Panc1 (cell line): ENCODE results near the gene SEL1L3. TPM values are rescaled to one million over a fixed set of nuclear protein-coding genes. Genes with fewer than 3 reads are reported as not detected.

Experiments used
- ATAC-seq: fragments of 200-7000 bp; cut with Tn5 transposase; 2 replicates; pipeline ENCODE4 v1.9.1; 2020; ENCODE audit warnings: mild to moderate bottlenecking, moderate library complexity
- BruUV-seq: library from RNA; stranded (reverse); fragments of 400-500 nt; replicated peaks from 2 replicates; lab custom pipeline; 2021; lab: Mats Ljungman, UMichigan
- CTCF ChIA-PET: fragments of 300-600 bp; sonication (Branson Sonifier 250); formaldehyde crosslinking; loops from one replicate; lab custom pipeline; 2022; ENCODE audit warnings: antibody characterized with exemption; lab: Charles Lee
- POLR2A ChIA-PET: fragments of 300-600 bp; sonication (Branson Sonifier 250); formaldehyde crosslinking; loops from one replicate; lab custom pipeline; 2022; ENCODE audit warnings: antibody characterized with exemption; lab: Charles Lee
- DNase-seq: peaks from one replicate; pipeline ENCODE4 v3.0.0-alpha.2; 2010; ENCODE audit warnings: low read depth, low spot score
- H3K27ac ChIP-seq: 2 replicates; pipeline ENCODE4 v1.5.1; 2011; ENCODE audit warnings: mild to moderate bottlenecking, low read length, inconsistent platforms
- H3K27me3 ChIP-seq: fragments of 200-500 bp; sonication (Bioruptor generic); 2 replicates; pipeline ENCODE4 v1.6.0; 2014; ENCODE audit warnings: low read length, inconsistent platforms; ENCODE audit not compliant: control insufficient read depth, insufficient read depth
- H3K36me3 ChIP-seq: fragments of 200-500 bp; sonication (Bioruptor generic); 2 replicates; pipeline ENCODE4 v1.5.1; 2014; ENCODE audit warnings: inconsistent platforms, mild to moderate bottlenecking, low read length, moderate library complexity; ENCODE audit not compliant: control insufficient read depth, insufficient read depth
- H3K4me1 ChIP-seq: 2 replicates; pipeline ENCODE4 v1.5.1; 2011; ENCODE audit warnings: inconsistent platforms, mild to moderate bottlenecking, low read length, moderate library complexity; ENCODE audit not compliant: control insufficient read depth, insufficient read depth
- H3K4me3 ChIP-seq, 2 experiments: 2 replicates each; pipeline ENCODE4 v1.5.1; 2011 to 2012; ENCODE audit warnings: low read depth in 2 of 2, low read length in 2 of 2, mild to moderate bottlenecking in 2 of 2, inconsistent platforms in 1 of 2, moderate library complexity in 1 of 2
- H3K9me3 ChIP-seq: fragments of 200-500 bp; sonication (Bioruptor generic); 2 replicates; pipeline ENCODE4 v1.5.1; 2014; ENCODE audit warnings: low read depth, mild to moderate bottlenecking, inconsistent platforms, low read length, moderate library complexity; ENCODE audit not compliant: control insufficient read depth, insufficient read depth
- POLR2AphosphoS5 ChIP-seq: IDR thresholded peaks from 2 replicates; pipeline ENCODE4 v1.6.1; 2012; ENCODE audit warnings: mild to moderate bottlenecking, low read depth, low read length, moderate library complexity
- SIN3A ChIP-seq: IDR thresholded peaks from 2 replicates; pipeline ENCODE4 v1.6.1; 2012; ENCODE audit warnings: low read depth, mild to moderate bottlenecking, low read length, moderate library complexity, borderline replicate concordance; ENCODE audit not compliant: insufficient read depth
- TCF7L2 ChIP-seq: IDR thresholded peaks from 2 replicates; pipeline ENCODE4 v1.6.1; 2011; ENCODE audit warnings: mild to moderate bottlenecking, low read depth, low read length, inconsistent platforms
- in situ Hi-C: cut with HindIII; loops from 2 replicates; pipeline ENCODE4 v1.10.0; 2016; ENCODE audit warnings: low sequenced_read_pairs, low pct_unique_long_range_greater_than_20kb
- intact Hi-C: fragments of 100-400 bp; cut with micrococcal nuclease; formaldehyde crosslinking; loops from one replicate; pipeline ENCODE4 v1.10.0; 2022; ENCODE audit not compliant: unreplicated experiment
- total RNA-seq: library from RNA; stranded (reverse); gene quantifications from one replicate; pipeline ENCODE4 v1.2.1, GENCODE V29; 2021; ENCODE audit not compliant: unreplicated experiment
- TF ChIP-seq, protein P1 (sequence below): fragments of 450-650 bp; IDR thresholded peaks from 2 replicates; pipeline ENCODE4 v1.5.1; 2017; ENCODE audit warnings: mild to moderate bottlenecking
- TF ChIP-seq, protein P2 (sequence below), 2 experiments: IDR thresholded peaks; 2 replicates each; pipeline ENCODE4 v1.6.1; 2011 to 2012; ENCODE audit warnings: low read depth in 2 of 2, control low read depth in 1 of 2, low read length in 1 of 2, mild to moderate bottlenecking in 1 of 2, moderate library complexity in 1 of 2; ENCODE audit not compliant: insufficient read depth in 1 of 2

Gene SEL1L3
- total RNA-seq, 1 experiment from 2014 or later: 1.1 TPM

DNA sequence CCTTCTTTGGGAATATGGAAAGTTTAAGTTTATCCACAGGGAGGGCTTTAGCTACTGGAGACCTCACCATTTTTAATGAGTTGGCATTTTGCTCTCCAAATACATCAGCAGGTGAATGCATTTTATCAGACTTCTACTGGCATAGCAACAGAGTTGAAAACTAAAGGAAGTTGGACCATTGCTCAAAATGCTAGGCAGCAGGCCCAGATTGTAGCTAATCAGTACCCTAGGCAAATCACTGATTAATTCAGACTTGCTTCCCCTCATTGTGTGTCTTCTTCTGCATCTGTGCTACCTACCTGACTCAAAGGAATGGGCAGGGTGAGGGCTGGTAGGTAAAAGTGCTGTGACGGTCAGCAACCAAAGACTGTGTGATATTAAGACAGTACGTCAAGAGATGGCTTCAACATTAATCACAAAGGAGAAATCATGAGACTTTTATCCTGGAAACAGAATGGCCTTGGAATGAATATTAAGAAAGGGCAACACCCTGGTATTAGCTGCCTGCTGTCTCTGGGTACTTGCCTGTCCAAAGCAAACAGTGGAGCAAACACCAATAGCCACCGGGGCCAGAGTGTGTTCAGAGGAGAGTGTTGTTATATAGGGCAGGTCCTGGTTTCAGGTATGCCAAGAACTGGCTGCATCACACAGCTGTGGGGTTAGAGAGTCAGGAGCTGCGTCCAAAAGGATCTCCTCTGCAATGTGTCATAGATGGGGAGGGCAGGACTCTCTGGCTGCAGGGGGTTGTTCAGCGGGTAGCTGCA lies 34.2 kb upstream of the SEL1L3 start:
- in situ Hi-C loops (no loop called here), intact Hi-C loops (no loop called here)
- no peaks in the 10 kb centered on the region; the same call in 1 of the 2 replicates for H3K27me3 ChIP-seq
- ChIA-PET CTCF (no interaction called here), POLR2A (no interaction called here)
- no peak for DNase-seq
- no TSS peak for BruUV-seq
- no peak overlapping the region for H3K4me3 ChIP-seq
- H3K27ac ChIP-seq: no peak overlapping the region
- no peak for ATAC-seq
- H3K4me1 ChIP-seq: no peaks in the 10 kb centered on the region
- H3K9me3 ChIP-seq: no peaks in the 10 kb centered on the region
- no peaks in the 10 kb centered on the region for H3K36me3 ChIP-seq
- TF ChIP-seq TCF7L2: no peak
- TF ChIP-seq, protein P1, sequence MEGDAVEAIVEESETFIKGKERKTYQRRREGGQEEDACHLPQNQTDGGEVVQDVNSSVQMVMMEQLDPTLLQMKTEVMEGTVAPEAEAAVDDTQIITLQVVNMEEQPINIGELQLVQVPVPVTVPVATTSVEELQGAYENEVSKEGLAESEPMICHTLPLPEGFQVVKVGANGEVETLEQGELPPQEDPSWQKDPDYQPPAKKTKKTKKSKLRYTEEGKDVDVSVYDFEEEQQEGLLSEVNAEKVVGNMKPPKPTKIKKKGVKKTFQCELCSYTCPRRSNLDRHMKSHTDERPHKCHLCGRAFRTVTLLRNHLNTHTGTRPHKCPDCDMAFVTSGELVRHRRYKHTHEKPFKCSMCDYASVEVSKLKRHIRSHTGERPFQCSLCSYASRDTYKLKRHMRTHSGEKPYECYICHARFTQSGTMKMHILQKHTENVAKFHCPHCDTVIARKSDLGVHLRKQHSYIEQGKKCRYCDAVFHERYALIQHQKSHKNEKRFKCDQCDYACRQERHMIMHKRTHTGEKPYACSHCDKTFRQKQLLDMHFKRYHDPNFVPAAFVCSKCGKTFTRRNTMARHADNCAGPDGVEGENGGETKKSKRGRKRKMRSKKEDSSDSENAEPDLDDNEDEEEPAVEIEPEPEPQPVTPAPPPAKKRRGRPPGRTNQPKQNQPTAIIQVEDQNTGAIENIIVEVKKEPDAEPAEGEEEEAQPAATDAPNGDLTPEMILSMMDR: no peak
- TF ChIP-seq SIN3A: no peak
- TF ChIP-seq, protein P2, sequence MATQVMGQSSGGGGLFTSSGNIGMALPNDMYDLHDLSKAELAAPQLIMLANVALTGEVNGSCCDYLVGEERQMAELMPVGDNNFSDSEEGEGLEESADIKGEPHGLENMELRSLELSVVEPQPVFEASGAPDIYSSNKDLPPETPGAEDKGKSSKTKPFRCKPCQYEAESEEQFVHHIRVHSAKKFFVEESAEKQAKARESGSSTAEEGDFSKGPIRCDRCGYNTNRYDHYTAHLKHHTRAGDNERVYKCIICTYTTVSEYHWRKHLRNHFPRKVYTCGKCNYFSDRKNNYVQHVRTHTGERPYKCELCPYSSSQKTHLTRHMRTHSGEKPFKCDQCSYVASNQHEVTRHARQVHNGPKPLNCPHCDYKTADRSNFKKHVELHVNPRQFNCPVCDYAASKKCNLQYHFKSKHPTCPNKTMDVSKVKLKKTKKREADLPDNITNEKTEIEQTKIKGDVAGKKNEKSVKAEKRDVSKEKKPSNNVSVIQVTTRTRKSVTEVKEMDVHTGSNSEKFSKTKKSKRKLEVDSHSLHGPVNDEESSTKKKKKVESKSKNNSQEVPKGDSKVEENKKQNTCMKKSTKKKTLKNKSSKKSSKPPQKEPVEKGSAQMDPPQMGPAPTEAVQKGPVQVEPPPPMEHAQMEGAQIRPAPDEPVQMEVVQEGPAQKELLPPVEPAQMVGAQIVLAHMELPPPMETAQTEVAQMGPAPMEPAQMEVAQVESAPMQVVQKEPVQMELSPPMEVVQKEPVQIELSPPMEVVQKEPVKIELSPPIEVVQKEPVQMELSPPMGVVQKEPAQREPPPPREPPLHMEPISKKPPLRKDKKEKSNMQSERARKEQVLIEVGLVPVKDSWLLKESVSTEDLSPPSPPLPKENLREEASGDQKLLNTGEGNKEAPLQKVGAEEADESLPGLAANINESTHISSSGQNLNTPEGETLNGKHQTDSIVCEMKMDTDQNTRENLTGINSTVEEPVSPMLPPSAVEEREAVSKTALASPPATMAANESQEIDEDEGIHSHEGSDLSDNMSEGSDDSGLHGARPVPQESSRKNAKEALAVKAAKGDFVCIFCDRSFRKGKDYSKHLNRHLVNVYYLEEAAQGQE (IDR thresholded peaks at IDR 0.05; ENCODE audit: insufficient read depth in 1 of 2, low read depth in 2 of 2, low read length in 1 of 2): no peak

DNA sequence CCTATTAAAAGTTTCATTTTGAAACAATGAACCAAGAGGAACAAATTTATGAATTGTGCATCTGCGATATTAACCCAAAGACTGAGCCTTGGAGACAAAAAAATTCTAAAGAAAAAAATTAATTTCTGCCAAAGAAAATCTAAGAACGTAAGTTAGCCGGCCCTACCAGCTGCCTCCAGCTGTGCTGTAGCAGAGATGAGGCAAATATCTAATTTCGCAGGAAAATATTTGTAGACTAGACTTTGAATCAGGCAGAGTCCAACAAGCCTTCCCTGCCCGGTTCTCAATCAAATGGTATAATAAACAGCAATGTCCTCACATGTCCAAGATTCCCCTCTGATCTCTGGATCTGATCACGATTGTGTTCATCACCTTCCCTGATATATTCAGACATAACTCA lies 30.0 kb upstream of the SEL1L3 start:
- no TSS peak for BruUV-seq
- H3K4me1 ChIP-seq: no peaks in the 10 kb centered on the region
- in situ Hi-C loops (no loop called here), intact Hi-C loops (no loop called here)
- H3K27ac ChIP-seq: no peak overlapping the region
- no peak overlapping the region for H3K4me3 ChIP-seq
- TF ChIP-seq, protein P2 (IDR thresholded peaks at IDR 0.05; ENCODE audit: insufficient read depth in 1 of 2, low read depth in 2 of 2, low read length in 1 of 2): no peak
- TF ChIP-seq TCF7L2 (no peak), SIN3A (no peak), POLR2AphosphoS5 (no peak)
- TF ChIP-seq, protein P1: no peak
- ChIA-PET CTCF (no interaction called here), POLR2A (no interaction called here)
- H3K27me3 ChIP-seq: no peaks in the 10 kb centered on the region; the same call in 1 of the 2 replicates
- H3K9me3 ChIP-seq: no peaks in the 10 kb centered on the region
- DNase-seq (no peak), ATAC-seq (no peak)
- H3K36me3 ChIP-seq: no peaks in the 10 kb centered on the region
